GOT3 (cell line): ENCODE data around the gene ATP6V1A.

Source experiments
- DNase-seq: peaks from one replicate; lab custom pipeline; 2025; ENCODE audit warnings: mixed read lengths; lab: John Stamatoyannopoulos, UW

ATP6V1A gene

DNA sequence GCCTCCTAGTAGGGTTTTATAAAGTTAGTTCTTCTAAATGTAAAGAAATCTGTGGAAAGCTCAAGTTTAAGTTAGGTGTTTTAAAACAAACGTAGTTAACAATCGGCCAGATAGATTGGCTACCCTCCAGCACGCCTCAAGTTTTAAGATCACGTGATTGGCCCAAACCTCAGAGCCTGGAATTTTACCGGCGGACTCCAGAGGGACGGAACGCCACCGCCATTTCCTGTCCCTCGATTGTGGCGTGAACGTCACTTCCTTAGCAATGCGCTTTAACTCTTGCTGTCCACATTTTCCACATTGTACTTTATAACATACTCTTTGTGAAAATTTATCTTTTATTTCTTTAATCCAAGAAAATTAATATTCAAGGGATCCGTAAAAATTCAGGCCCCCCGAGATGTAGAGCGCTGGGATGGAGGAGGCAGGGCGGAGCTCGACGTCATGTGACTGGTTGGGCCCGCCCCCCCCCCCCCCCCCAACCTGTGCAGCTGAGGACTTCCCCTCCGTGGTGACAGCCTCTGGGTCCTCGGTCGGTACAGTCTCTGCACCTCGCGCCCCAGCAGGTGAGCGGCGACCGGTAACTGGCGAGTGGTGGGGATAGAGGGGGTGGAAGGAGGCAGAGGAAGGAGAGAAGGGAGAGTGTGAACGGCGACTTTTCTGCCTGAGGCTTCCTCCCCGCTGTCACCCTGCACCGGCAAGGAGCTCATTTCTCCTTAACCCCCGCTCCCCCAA, at the start of gene ATP6V1A:
TSS of gene ATP6V1A (plus strand) at position 488 of the 735 bp plus-strand sequence. CDS start 31,719 bp downstream, outside the sequence.
- peak; percentile 77 for DNase-seq

DNA sequence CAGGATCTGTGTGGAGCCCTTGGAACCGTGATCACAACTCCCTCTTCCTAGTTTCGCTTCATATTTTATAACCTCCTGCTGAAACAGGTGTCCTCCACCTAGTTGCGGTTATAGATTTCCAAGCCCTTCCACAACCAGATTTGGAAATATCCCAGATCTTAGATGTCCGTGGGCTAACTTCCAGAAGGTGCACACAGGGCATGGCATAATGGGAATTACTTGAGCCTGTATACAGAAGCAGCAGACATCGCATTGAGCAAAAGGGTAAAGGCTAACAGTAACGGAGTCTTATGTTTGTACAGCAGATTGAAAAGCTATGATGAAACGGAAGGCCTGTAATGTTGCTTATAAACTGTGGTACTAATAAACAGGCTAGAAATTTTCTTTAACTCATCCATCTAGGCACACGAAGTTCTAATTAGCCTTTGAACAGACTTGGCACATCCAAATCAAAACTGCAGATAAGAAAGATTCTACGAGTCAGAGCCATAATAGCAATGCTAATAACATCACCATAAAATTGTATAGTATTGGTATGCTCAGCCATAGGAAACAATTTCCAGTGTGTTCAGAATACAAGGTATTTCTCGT, 49.2 kb upstream of the ATP6V1A start:
- DNase-seq, result no peak

DNA sequence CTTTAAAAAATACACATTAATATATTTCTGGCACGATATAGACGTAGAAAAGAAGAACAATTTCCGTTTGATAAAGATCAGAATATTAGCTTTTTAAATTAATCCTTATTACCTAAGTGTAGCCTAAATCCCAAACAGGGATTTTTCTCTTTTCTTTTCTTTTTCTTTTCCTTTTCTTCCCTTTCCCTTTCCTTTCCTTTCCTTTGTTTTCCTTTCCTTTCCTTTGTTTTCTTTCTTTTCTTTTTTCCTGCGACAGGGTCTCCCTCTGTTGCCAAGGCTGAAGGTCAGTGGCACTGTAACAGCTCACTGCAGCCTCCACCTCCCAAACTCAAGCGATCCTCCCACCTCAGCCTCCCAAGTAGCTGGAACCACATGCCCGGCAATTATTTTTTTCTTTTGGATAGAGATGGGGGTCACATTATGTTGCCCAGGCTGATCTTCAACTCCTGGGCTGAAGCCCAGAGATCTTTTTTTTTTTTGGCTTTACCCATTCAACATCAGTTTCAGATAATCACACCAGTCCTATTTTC, 48.6 kb upstream of the ATP6V1A start:
- no peak for DNase-seq

- no peak for DNase-seq
Measured at GRCh38 chr3:113698956-113699355, 47.9 kb upstream of the ATP6V1A start.

GRCh38 chr3:113707835-113708234, 39.0 kb upstream of the ATP6V1A start:
- DNase-seq, result no peak

- no peak for DNase-seq
Measured at GRCh38 chr3:113712129-113712528, 34.7 kb upstream of the ATP6V1A start.

DNA sequence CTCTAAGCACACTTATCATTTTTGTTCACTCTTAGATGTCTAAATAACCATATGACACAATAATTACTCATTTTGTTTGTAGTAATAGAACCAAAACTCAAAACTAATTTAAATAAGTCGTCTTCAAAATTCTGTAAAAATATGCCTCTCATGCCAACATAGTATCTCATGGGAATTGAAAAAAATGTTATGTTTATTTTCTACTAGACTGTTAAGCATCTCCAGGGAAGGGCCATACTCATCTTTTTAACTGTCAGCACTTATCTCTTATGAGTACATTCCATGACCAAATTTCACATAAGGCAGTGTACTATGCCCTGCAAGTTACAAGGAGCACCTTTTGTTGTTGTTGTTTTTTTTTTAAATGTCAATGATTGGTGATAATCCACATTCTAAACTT, 32.1 kb upstream of the ATP6V1A start:
- no peak for DNase-seq

- no peak for DNase-seq
Measured at GRCh38 chr3:113717308-113717707, 29.5 kb upstream of the ATP6V1A start.

DNA sequence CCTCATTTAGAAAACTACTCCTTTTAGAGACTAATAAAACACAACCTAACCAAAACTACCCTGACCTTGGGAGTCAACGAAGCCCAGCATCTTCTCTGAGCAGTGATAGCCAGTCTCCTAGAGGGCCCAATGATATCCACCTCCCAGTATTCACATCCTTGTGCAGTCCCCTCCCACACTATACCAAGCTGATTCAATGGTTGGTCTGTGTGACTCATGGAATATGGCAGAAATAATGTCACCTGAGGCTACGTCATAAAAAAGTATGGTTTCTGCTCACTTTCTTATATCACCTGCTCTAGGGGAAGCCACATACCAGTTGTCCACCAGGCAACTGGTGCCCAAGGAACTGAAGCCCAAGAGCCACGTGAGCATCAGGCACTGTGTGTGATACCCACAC, 29.0 kb upstream of the ATP6V1A start:
- DNase-seq, result no peak

- DNase-seq, result no peak
Measured at GRCh38 chr3:113719294-113719693, 27.5 kb upstream of the ATP6V1A start.

DNA sequence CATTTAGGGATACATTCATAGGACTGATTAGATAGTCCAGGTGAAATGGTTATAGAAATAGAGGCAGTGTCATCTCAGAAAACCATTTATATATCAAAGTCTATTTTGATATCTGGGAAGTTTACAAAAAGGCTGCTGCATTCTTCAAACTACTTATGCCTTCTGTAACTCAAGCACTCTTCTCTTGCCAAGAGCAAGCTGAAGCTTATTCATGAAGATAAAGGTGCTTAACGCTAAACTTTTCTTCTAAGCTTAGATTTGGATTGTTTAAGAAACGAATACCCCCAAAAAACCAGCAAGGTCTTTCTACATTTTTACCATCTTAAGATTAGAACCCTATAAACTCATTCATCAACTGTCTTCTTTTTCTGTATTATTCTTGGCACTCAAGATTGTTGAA, 27.1 kb upstream of the ATP6V1A start:
- no peak for DNase-seq

- no peak for DNase-seq
Measured at GRCh38 chr3:113721636-113722035, 25.2 kb upstream of the ATP6V1A start.

- DNase-seq, result no peak
Measured at GRCh38 chr3:113728661-113729060, 18.2 kb upstream of the ATP6V1A start.

DNA sequence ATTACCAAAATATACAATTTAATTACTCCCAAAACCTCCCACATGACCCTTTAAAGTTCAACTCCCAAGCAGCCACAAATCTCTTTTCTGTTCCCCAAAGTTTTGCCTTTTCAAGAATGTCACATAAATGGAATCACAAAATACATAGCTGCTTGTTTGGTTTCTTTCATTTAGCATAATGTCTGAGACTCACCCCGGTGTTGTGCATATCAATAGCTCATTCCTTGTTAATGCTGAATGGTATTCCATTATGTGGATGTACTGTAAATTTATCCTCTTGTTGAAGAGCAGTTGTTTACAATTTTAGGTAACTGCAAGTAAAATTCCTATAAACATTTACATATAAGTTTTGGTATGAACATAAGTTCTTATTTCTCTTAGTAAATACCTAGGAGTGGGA, 16.3 kb upstream of the ATP6V1A start:
- no peak for DNase-seq

DNA sequence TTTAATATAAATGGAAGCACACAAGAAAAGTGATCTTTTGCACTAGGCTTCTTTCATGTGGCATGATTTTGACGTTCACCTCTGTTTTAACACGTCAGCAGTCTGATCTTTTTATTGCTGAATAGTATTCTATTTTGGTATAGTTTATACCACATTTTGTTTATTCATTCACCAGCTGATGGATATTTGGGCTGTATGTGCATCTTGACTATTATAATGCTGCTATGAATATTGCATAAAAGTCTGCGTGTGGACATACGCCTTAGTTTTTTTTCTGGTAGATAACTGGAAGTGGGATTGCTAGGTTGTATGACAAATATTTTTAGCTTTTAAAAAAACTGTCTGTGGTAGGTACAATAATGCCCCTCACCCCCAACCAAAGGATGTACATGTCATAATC, 15.1 kb upstream of the ATP6V1A start:
- no peak for DNase-seq

DNA sequence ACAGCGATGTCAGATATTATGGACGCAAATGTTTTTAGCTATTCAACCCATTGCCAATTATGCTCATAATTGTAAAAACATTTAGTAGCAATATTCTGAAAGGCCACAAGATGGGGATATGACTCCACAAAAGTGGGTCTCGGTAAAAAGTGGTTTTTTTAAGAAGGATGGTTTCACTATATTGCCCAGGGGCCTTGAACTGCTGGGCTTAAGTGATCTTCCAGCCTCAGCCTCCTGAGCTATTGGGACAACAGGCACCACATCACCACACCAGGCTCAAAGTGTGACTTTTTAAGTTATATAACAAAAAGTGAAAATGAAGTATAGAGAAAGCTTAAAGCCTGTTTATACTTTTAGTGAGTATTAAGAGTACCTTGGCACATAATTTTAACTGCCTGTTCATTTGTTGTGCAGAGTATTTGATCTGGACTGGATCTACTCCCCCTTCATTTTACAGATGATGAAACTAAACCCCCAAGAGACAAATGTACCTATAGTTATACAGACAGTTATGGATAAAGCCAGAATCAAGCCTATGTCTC, 10.2 kb upstream of the ATP6V1A start:
- no peak for DNase-seq

DNA sequence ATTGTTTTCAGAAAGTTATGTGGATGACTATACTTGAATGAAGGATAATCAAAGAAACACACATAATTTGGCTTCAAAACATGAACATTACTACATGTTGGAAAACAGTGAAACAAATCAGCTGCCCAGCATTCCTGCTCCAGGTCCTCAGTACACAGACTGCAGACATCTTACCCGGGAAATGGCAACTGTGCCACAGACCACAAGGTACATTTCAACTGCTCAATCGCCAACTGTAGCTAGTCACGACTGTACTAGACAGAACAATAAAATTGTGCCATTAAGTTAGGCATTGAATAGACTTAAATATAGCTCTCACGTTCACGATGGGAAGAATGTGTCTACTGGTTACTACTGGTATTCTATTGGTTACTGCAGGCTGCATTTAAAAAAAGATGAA, 5.7 kb upstream of the ATP6V1A start:
- DNase-seq, result no peak

- no peak for DNase-seq
Measured at GRCh38 chr3:113741620-113742019, 5.2 kb upstream of the ATP6V1A start.

- no peak for DNase-seq
Measured at GRCh38 chr3:113743006-113743630, 3.7 kb upstream of the ATP6V1A start.

DNA sequence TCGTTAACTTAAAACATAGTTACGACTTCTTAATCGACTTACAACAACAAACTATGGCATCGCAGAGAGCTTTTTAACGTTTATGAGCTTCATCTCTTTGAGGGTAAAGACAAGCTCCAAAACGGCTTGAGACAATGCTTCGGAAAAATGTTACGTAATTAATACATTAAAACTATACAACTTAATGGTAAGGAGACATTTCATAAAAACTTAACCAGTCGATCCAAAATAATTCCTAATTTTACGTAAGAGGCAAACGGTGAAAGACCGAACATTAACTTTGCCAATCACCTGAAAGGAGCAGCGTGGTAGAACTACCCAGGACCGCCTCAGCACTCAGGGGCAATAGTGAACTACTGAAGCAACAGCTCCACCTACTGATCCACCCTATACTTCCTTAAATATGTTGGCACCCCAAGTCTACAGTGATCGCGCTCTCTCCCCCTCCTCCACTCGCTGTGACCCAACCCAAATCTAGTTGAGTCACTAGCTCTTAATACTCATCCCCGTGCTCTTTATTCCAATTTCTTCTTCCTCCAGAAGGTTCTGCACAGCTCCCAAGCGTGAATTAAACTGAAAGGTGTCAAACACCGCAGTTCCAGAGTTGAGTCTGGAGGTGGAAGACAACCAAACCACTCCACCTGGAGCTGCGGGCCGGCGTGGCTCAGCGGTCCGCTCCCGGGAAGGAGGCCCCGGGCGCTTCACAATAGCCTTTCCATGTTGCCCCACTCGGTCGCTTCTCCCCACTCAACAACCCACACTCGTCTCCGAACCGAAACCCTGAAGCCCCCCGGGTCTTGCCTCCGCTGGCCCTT, 1.7 kb upstream of the ATP6V1A start:
- DNase-seq, result peak; percentile 31

GRCh38 chr3:113745756-113746547, 883 bp upstream of the ATP6V1A start, which contains the start of gene NAA50:
Gene NAA50 (minus strand): TSS chr3:113746249. CDS start chr3:113745949, 300 bp downstream.
- peak; percentile 71 for DNase-seq
